OCI-LY7 (cell line): Measurements from ENCODE around the gene GAPDH. TPM values are rescaled to one million over a fixed set of nuclear protein-coding genes. Genes with fewer than 3 reads are reported as not detected.
A peak's percentile ranks its signal among the peaks of the same experiment; 100 is the strongest.

Experiments
- BruUV-seq: library from RNA; stranded (reverse); fragments of 400-500 nt; replicated peaks from 2 replicates; lab custom pipeline; 2021; lab: Mats Ljungman, UMichigan
- CTCF ChIA-PET: fragments of 300-600 bp; sonication (Branson Sonifier 250); formaldehyde crosslinking; loops from one replicate; lab custom pipeline; 2022; ENCODE audit warnings: antibody characterized with exemption; ENCODE audit not compliant: unreplicated experiment; lab: Charles Lee
- POLR2A ChIA-PET: fragments of 300-600 bp; sonication (Branson Sonifier 250); formaldehyde crosslinking; loops from one replicate; lab custom pipeline; 2022; ENCODE audit warnings: antibody characterized with exemption; lab: Charles Lee
- DNase-seq: peaks from one replicate; pipeline ENCODE4 v3.0.0-alpha.2; 2015; ENCODE audit warnings: low spot score
- H2AFZ ChIP-seq: fragments of 200-600 bp; sonication (generic), shearing (Covaris generic); 2 replicates; pipeline ENCODE4 v1.6.1; 2014; ENCODE audit warnings: mild to moderate bottlenecking, antibody characterized with exemption, low read length, moderate library complexity
- H3K27ac ChIP-seq: fragments of 200-600 bp; sonication (generic); 2 replicates; pipeline ENCODE4 v1.5.1; 2014; ENCODE audit warnings: mixed run types, low read depth, mild to moderate bottlenecking, moderate library complexity, low read length, inconsistent platforms; ENCODE audit not compliant: poor library complexity, severe bottlenecking
- H3K36me3 ChIP-seq: fragments of 200-600 bp; sonication (generic); 2 replicates; pipeline ENCODE4 v1.6.1; 2014; ENCODE audit warnings: mild to moderate bottlenecking, antibody characterized with exemption, low read length, moderate library complexity, mixed read lengths; ENCODE audit not compliant: insufficient read depth
- H3K4me1 ChIP-seq: fragments of 200-600 bp; sonication (generic); 2 replicates; pipeline ENCODE4 v1.5.1; 2014; ENCODE audit warnings: mild to moderate bottlenecking, low read length; ENCODE audit not compliant: insufficient read depth, poor library complexity, severe bottlenecking
- H3K4me2 ChIP-seq: fragments of 200-600 bp; sonication (generic); 2 replicates; pipeline ENCODE4 v1.6.1; 2014; ENCODE audit warnings: mild to moderate bottlenecking, low read length
- H3K4me3 ChIP-seq: fragments of 200-600 bp; sonication (generic); 2 replicates; pipeline ENCODE4 v1.5.1; 2014; ENCODE audit warnings: mild to moderate bottlenecking, low read depth, low read length; ENCODE audit not compliant: poor library complexity, severe bottlenecking
- H3K79me2 ChIP-seq: fragments of 200-600 bp; sonication (generic); 2 replicates; pipeline ENCODE4 v1.6.1; 2016; ENCODE audit warnings: low read depth, mild to moderate bottlenecking, low read length, moderate library complexity, mixed read lengths; ENCODE audit not compliant: insufficient read depth
- H3K9me2 ChIP-seq: fragments of 200-600 bp; sonication (generic); 2 replicates; pipeline ENCODE4 v1.6.1; 2016; ENCODE audit warnings: mild to moderate bottlenecking, low read length, mixed read lengths; ENCODE audit not compliant: insufficient read depth
- H3K9me3 ChIP-seq: fragments of 200-600 bp; sonication (generic); 2 replicates; pipeline ENCODE4 v1.6.1; 2014; ENCODE audit warnings: mild to moderate bottlenecking, mixed run types, low read length, mixed read lengths
- H4K20me1 ChIP-seq: fragments of 200-600 bp; sonication (generic); 2 replicates; pipeline ENCODE4 v1.6.1; 2014; ENCODE audit warnings: mild to moderate bottlenecking, antibody characterized with exemption, low read length, moderate library complexity, mixed read lengths; ENCODE audit not compliant: insufficient read depth
- EZH2phosphoT487 ChIP-seq: fragments of 200-600 bp; sonication (generic); IDR thresholded peaks from 2 replicates; pipeline ENCODE4 v1.6.1; 2018; ENCODE audit warnings: low read depth, borderline replicate concordance, mild to moderate bottlenecking, mixed run types, antibody characterized with exemption, low read length, moderate library complexity, mixed read lengths
- intact Hi-C: fragments of 100-400 bp; cut with micrococcal nuclease; formaldehyde crosslinking; loops from one replicate; pipeline ENCODE4 v1.10.0; 2022; ENCODE audit not compliant: unreplicated experiment
- total RNA-seq, 2 experiments: library from RNA; depleted of rRNA in 1 of 2; stranded (reverse); fragments of >200 nt in 1 of 2; shearing (Covaris generic) in 1 of 2; gene quantifications; 2 replicates each; pipeline ENCODE4 v1.2.3, GENCODE V29; 2014 to 2022
- TF ChIP-seq, protein P1 (sequence below): fragments of 200-600 bp; sonication (generic); conservative IDR thresholded peaks from 2 replicates; pipeline ENCODE4 v1.5.1; 2014; ENCODE audit warnings: mild to moderate bottlenecking, antibody characterized with exemption, low read length, moderate library complexity, mixed read lengths

The GAPDH gene
- total RNA-seq, 2 experiments from 2014 or later, result 3,801 to 4,502 TPM

DNA sequence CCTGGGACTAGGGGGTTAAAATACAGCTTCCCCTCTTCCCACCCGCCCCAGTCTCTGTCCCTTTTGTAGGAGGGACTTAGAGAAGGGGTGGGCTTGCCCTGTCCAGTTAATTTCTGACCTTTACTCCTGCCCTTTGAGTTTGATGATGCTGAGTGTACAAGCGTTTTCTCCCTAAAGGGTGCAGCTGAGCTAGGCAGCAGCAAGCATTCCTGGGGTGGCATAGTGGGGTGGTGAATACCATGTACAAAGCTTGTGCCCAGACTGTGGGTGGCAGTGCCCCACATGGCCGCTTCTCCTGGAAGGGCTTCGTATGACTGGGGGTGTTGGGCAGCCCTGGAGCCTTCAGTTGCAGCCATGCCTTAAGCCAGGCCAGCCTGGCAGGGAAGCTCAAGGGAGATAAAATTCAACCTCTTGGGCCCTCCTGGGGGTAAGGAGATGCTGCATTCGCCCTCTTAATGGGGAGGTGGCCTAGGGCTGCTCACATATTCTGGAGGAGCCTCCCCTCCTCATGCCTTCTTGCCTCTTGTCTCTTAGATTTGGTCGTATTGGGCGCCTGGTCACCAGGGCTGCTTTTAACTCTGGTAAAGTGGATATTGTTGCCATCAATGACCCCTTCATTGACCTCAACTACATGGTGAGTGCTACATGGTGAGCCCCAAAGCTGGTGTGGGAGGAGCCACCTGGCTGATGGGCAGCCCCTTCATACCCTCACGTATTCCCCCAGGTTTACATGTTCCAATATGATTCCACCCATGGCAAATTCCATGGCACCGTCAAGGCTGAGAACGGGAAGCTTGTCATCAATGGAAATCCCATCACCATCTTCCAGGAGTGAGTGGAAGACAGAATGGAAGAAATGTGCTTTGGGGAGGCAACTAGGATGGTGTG lies 1.9 kb downstream of the GAPDH start:
- H3K36me3 ChIP-seq, result peaks cover 72% of the 10 kb centered on the region
- TF ChIP-seq, protein P1, sequence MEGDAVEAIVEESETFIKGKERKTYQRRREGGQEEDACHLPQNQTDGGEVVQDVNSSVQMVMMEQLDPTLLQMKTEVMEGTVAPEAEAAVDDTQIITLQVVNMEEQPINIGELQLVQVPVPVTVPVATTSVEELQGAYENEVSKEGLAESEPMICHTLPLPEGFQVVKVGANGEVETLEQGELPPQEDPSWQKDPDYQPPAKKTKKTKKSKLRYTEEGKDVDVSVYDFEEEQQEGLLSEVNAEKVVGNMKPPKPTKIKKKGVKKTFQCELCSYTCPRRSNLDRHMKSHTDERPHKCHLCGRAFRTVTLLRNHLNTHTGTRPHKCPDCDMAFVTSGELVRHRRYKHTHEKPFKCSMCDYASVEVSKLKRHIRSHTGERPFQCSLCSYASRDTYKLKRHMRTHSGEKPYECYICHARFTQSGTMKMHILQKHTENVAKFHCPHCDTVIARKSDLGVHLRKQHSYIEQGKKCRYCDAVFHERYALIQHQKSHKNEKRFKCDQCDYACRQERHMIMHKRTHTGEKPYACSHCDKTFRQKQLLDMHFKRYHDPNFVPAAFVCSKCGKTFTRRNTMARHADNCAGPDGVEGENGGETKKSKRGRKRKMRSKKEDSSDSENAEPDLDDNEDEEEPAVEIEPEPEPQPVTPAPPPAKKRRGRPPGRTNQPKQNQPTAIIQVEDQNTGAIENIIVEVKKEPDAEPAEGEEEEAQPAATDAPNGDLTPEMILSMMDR, result no peak
- no peak for TF ChIP-seq EZH2phosphoT487
- ChIA-PET CTCF (no interaction called here), POLR2A (interaction anchor here (0.7 to 2.9 kb wide), 10 partner anchors 15 to 330 kb away, joined by 3 to 14 read pairs (median 4); partner anchors contain the start of genes NOP2 and TAPBPL)
- H3K9me3 ChIP-seq, result no peaks in the 10 kb centered on the region
- peaks cover 68% of the 10 kb centered on the region for H3K4me1 ChIP-seq
- DNase-seq, result peak; percentile 17
- no peak overlapping the region for H2AFZ ChIP-seq
- peak overlapping the region; percentile 95 for H3K27ac ChIP-seq
- H3K4me2 ChIP-seq, result peak overlapping the region; percentile 93
- H4K20me1 ChIP-seq, result peaks cover 11% of the 10 kb centered on the region; the same call in 1 of the 2 replicates
- H3K9me2 ChIP-seq, result no peaks in the 10 kb centered on the region
- intact Hi-C loops, result loop anchor here (2.0 kb wide), 1 partner anchor 65 kb away; the partner anchor contains the start of gene VAMP1
- peak overlapping the region; percentile 93 for H3K4me3 ChIP-seq
- no TSS peak for BruUV-seq
- peaks cover 43% of the 10 kb centered on the region for H3K79me2 ChIP-seq

DNA sequence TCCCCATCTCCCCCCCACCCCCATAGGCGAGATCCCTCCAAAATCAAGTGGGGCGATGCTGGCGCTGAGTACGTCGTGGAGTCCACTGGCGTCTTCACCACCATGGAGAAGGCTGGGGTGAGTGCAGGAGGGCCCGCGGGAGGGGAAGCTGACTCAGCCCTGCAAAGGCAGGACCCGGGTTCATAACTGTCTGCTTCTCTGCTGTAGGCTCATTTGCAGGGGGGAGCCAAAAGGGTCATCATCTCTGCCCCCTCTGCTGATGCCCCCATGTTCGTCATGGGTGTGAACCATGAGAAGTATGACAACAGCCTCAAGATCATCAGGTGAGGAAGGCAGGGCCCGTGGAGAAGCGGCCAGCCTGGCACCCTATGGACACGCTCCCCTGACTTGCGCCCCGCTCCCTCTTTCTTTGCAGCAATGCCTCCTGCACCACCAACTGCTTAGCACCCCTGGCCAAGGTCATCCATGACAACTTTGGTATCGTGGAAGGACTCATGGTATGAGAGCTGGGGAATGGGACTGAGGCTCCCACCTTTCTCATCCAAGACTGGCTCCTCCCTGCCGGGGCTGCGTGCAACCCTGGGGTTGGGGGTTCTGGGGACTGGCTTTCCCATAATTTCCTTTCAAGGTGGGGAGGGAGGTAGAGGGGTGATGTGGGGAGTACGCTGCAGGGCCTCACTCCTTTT lies 2.7 kb downstream of the GAPDH start:
- CTCF ChIA-PET, result interaction anchor here (0.6 to 1.6 kb wide), 3 partner anchors 42 to 114 kb away, joined by 3 to 4 read pairs (median 3); no protein-coding TSS in a partner anchor
- peak; percentile 21 for DNase-seq
- Histone ChIP-seq H3K4me2 (peak overlapping the region; percentile 93), H3K27ac (peak overlapping the region; percentile 95), H3K4me1 (peaks cover 65% of the 10 kb centered on the region), H2AFZ (no peak overlapping the region), H4K20me1 (peaks cover 11% of the 10 kb centered on the region; the same call in 1 of the 2 replicates), H3K79me2 (peaks cover 38% of the 10 kb centered on the region), H3K36me3 (peaks cover 73% of the 10 kb centered on the region), H3K9me3 (no peaks in the 10 kb centered on the region), H3K9me2 (no peaks in the 10 kb centered on the region), H3K4me3 (peak overlapping the region; percentile 93)
- no peak for TF ChIP-seq EZH2phosphoT487
- TF ChIP-seq, protein P1, result no peak
- POLR2A ChIA-PET, result interaction anchor here (0.7 to 1.0 kb wide), 5 partner anchors 16 to 94 kb away, joined by 3 to 5 read pairs (median 4); no protein-coding TSS in a partner anchor
- BruUV-seq, result no TSS peak
- intact Hi-C loops, result no loop called here
